Vagina (tissue), 2 donors: Measurements from ENCODE around the gene GSTM2.

Experiments
- CTCF ChIP-seq, 3 experiments: fragments of 450-650 bp in 2 of 3; fragments of 200-600 bp in 1 of 3; sonication (generic) in 1 of 3; IDR thresholded peaks; one replicate each; pipeline ENCODE4 v1.5.1; 2017 to 2019; ENCODE audit warnings: antibody characterized with exemption in 3 of 3, mild to moderate bottlenecking in 2 of 3, moderate library complexity in 2 of 3
- POLR2A ChIP-seq, 2 donors: fragments of 450-650 bp; IDR thresholded peaks; one replicate each; pipeline ENCODE4 v1.6.1; 2017; ENCODE audit warnings: antibody characterized with exemption in 2 of 2, mild to moderate bottlenecking in 2 of 2, moderate library complexity in 2 of 2
- POLR2AphosphoS5 ChIP-seq, 2 donors: sonication (generic); formaldehyde crosslinking; IDR thresholded peaks; one replicate each; pipeline ENCODE4 v1.9.0; 2017; ENCODE audit warnings: antibody characterized with exemption in 2 of 2, mild to moderate bottlenecking in 2 of 2, low read depth in 1 of 2; ENCODE audit not compliant: insufficient read depth in 1 of 2

GRCh38 chr1:109697066-109697465 lies 29.2 kb downstream of the GSTM2 start:
- TF ChIP-seq CTCF (IDR thresholded peaks at IDR 0.05) (no peak), POLR2A (IDR thresholded peaks at IDR 0.05) (no peak), POLR2AphosphoS5 (IDR thresholded peaks at IDR 0.05; ENCODE audit: insufficient read depth in 1 of 2, low read depth in 1 of 2) (no peak)
